GM18502 (cell line): ENCODE results near the gene PVRIG.
"Not testable (repeated sequence)": the region's sequence is repeated elsewhere in the genome, so short reads cannot be mapped to it uniquely, and the experiment has no call there.

Source experiments
- ATAC-seq: cut with Tn5 transposase; IDR thresholded peaks from one replicate; pipeline ENCODE4 v1.9.1; 2021; ENCODE audit warnings: mild to moderate bottlenecking; ENCODE audit not compliant: unreplicated experiment, poor library complexity

PVRIG gene

GRCh38 chr7:100219801-100220585 lies at the start of gene PVRIG:
Gene PVRIG (plus strand): TSS chr7:100219949. CDS start chr7:100219971, 22 bp downstream.
- not testable (repeated sequence) for ATAC-seq

DNA sequence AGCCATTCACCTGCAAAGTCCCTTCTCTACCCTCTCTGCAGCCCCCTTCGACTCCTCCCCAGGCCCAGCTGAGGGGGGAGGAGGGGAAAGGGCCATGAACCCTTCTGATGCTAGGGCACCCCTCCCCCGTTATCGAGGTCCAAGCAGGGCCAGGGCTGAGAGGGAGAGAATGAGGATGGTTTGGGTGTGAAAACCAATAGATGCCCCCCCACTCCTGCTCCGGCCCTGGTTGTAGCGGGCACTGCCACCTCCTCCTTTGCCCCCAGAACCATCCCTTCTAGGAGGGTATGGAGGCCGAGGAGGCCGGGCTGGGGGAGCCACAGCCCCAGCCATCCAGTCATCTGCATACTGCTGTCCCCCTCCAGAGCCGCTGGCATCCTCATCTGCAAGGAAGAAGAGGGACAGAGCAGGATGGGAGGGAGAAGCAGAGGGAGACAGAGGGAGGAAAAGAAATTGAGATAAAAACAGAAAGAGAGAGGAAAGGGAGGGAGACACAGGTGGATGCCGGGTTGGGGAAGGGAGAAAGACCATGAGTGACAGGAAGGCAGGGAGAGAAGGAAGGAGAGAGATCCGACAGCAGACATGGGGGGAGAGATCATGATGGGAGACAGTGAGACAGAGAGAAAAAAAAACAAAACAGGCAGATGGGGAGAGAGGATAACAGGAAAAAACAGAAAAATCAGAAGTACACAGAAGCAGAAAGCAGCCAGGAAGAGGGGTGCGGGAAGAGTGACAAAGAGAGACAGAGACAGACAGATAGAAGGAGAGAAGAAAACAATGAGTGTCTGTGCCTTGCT lies 49.5 kb upstream of the PVRIG start:
- no peak for ATAC-seq

GRCh38 chr7:100171087-100171681 lies 48.6 kb upstream of the PVRIG start:
- no peak for ATAC-seq

GRCh38 chr7:100171840-100172239 lies 47.9 kb upstream of the PVRIG start:
- no peak for ATAC-seq

GRCh38 chr7:100173806-100174495 lies 45.8 kb upstream of the PVRIG start:
- no peak for ATAC-seq

DNA sequence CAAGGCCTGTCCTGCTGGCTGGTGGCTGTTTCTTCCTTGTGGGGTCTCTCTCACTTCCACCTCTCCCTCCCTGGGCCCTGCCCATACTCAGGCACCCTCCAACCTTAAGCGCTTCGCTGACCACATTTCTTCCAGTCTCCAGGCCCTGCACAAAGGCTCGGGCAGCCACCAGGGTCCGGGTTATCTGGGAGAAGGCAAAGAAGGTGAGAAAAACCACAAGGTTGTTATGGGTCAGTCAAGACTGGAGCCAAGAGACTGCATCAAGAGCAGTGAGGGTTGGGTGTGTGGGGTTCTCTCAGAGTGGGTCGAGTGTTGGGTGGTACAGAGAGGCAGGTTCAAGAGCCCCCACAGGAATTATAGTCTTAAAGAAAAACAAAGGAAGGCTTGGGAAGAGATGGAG lies 45.2 kb upstream of the PVRIG start:
- no peak for ATAC-seq

- no peak for ATAC-seq
Observed at GRCh38 chr7:100175296-100175935, 44.3 kb upstream of the PVRIG start.

- ATAC-seq: no peak
Observed at GRCh38 chr7:100176096-100177044, 43.4 kb upstream of the PVRIG start.

DNA sequence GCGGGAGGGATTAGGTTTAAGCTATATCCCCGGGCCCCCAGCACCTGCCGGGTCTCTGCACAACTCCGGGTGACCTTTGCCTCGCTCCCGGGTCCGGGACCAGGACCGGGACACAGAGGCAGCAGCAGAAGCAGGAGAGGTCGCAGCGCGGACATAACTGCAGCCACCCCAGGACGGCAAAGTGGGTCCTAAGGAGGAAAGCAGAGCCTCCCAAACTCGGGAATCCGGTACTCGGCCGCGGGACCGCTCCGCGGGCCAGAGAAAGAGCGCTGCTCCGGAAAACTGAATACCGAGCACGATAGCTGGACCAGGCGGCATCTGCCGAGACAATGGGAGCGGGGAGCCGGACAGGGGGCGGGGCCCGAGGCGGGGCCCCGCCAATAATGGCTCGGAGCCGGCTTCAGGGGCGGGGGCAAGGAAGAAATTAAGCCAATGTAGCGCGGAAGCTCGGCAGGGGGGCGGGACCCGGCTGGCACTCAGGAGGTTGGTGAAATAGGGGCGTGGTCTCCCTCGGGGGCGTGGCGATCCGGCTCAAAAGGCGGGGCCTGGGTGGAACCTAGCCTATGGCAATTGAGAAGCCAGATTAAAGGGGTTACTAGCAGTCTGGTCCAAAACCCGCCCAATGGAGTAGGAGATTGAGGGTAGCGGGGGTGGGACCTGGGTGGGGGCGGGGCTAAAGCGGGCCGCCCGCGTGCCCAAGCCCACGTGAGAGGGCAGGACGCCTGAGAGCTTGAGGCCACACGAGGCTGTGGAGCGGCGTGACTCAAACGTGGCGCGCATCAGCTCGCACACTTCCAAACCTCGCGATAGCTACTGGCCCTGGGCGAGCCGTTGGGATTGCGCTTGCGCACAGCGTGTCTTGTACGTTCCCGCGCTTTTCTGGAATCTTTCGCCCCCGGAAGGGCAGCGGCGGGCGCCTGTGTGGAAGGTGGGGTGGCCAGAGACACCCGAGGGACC lies 42.4 kb upstream of the PVRIG start, which contains the start of the genes GPC2 and STAG3:
Gene GPC2 (minus strand): TSS at position 337 of the 957 bp plus-strand sequence. CDS start 182 bp downstream, at position 155.
Gene STAG3 (plus strand): TSS at position 874 of the 957 bp plus-strand sequence. CDS start 2,639 bp downstream, outside the sequence.
- ATAC-seq: peak; percentile 88

DNA sequence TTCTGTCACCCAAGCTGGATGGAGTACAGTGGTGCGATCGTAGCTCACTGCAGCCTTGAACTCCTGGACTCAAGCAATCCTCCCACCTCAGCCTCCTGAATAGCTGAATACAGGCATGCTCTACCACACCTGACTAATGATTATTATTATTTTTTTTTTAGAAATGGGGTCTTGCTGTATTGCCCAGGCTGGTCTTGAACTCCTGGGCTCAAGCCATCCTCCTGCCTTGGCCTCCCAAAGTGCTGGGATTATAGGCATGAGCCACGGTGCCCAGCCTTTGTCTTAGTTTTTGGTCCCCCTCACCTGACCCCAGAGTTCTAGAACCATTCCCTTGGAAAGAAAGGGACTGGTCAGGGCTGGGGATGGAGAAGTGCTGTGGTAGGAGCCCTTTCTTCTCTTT lies 39.7 kb upstream of the PVRIG start:
- not testable (repeated sequence) for ATAC-seq

GRCh38 chr7:100182616-100183015 lies 37.1 kb upstream of the PVRIG start:
- not testable (repeated sequence) for ATAC-seq

GRCh38 chr7:100183090-100183489 lies 36.7 kb upstream of the PVRIG start:
- ATAC-seq: not testable (repeated sequence)

DNA sequence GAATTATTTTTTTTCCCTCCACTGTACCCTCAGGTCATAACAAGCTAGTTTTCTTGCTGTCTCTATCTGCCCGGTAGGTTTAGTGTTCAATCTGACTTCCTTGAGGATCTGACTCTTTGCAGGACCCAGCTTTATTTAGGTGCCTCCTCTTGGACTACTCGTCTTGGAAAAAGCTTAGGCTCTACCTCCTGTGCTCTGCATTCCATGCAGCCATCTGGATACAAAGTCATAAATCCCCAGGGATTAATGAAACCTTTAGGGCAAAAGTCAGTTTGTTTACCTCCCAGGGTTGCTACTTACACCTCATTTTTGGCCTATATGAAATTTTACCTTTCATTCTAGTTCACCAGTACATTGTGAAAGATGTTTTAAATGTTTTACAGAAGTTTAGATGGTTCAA lies 34.0 kb upstream of the PVRIG start:
- ATAC-seq: no peak

DNA sequence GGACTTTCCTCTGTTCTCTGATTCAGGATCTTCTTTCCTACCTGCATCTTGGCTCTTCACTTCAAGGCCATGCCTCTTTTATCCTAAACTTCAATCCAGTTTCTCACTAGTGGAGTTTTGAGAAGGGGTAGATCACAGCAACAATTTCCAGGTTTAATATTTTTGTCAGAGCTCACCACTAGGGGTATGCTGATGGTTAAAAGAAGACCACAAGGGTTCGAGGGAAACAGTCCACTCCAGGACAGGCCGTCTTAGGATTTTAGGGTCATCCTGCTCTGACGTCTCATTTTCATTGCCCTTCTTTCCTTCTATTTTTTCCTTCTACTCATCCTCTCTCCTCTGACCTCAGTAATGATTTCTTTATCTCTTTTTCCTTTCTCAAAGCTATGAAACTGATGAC lies 30.7 kb upstream of the PVRIG start:
- no peak for ATAC-seq

DNA sequence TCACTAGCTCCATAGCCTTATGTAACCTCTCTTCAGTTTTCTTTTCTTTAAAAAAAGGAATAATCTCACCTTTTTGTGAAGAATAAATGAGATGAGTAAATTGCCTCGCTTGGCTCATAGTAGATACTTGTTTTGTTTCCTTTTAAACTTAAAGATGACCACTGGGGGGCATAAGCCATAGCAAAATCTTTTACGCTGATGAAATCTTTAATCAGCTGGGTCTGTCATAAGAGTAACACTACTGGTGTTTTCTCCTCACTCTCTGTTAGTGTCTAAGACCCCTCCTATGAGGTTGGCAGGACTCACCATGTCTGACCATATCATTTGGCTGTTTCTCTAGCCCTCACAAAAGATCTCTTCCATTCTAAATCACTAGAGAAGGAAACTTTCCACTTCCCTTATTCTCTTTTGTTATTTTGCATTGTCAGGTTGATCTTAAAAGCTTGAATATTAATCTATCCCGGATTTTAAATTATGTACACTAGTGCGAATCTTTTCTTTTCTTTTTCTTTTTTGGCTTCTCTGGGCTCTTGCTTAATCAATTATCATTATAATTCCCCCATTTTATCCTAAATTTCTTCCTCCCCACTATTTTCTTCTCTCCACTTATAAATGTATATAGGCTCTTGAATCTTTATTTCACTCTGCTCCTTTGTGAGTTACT lies 29.6 kb upstream of the PVRIG start:
- ATAC-seq: no peak

DNA sequence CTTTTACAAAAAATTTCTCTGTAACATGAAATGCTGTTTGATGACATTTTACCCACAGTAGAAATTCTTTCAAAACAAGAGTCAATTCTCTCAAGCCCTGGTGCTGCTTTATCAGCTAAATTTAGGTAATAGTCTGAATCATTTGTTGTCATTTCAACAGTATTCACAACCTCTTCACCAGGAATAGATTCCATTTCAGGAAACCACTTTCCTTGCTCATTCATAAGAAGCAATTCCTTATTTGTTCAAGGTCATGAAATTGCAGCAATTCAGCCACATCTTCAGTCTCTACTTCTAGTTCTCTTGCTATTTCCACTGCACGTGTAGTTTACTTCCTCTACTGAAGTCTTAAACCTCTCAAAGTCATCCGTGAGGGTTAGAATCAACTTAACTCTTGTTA lies 28.0 kb upstream of the PVRIG start:
- ATAC-seq: no peak

GRCh38 chr7:100192281-100192862 lies 27.4 kb upstream of the PVRIG start:
- ATAC-seq: not testable (repeated sequence)
